SK-N-MC (cell line): Measurements from ENCODE around the gene SYAP1.
"Not testable (repeated sequence)": the region's sequence is repeated elsewhere in the genome, so short reads cannot be mapped to it uniquely, and the experiment has no call there.

Experiments
- DNase-seq: peaks from one replicate; pipeline ENCODE4 v3.0.0-alpha.2; 2011; ENCODE audit warnings: low read depth, low spot score
- H3K27ac ChIP-seq: fragments of 200-600 bp; sonication (generic); 2 replicates; pipeline ENCODE4 v1.5.1; 2016; ENCODE audit warnings: mixed run types
- H3K36me3 ChIP-seq: fragments of 200-600 bp; sonication (generic); 2 replicates; pipeline ENCODE4 v1.6.1; 2017; ENCODE audit warnings: antibody characterized with exemption, low read length, mixed read lengths; ENCODE audit not compliant: insufficient read depth
- H3K4me3 ChIP-seq: fragments of 200-600 bp; sonication (generic); 2 replicates; pipeline ENCODE4 v1.5.1; 2016
- H3K9ac ChIP-seq: fragments of 200-600 bp; sonication (generic); 2 replicates; pipeline ENCODE4 v1.8.0; 2017; ENCODE audit warnings: mixed run types, mixed read lengths; ENCODE audit not compliant: insufficient read length
- H3K9me3 ChIP-seq: fragments of 200-600 bp; sonication (generic); 2 replicates; pipeline ENCODE4 v1.6.1; 2017; ENCODE audit warnings: low read depth, mild to moderate bottlenecking, antibody characterized with exemption, low read length, moderate library complexity, mixed read lengths
- EZH2 ChIP-seq: fragments of 200-600 bp; sonication (generic); IDR thresholded peaks from one replicate; pipeline ENCODE4 v1.6.1; 2017; ENCODE audit warnings: antibody characterized with exemption
- FOXP2 ChIP-seq: optimal IDR thresholded peaks from 2 replicates; pipeline ENCODE3; 2011; ENCODE audit warnings: mild to moderate bottlenecking, moderate library complexity; ENCODE audit not compliant: insufficient read depth; ENCODE audit errors: extremely low read length, control extremely low read depth
- POLR2AphosphoS5 ChIP-seq: IDR thresholded peaks from 2 replicates; pipeline ENCODE4 v1.6.1; 2012; ENCODE audit warnings: mild to moderate bottlenecking, low read depth, low read length, borderline replicate concordance

The SYAP1 gene

DNA sequence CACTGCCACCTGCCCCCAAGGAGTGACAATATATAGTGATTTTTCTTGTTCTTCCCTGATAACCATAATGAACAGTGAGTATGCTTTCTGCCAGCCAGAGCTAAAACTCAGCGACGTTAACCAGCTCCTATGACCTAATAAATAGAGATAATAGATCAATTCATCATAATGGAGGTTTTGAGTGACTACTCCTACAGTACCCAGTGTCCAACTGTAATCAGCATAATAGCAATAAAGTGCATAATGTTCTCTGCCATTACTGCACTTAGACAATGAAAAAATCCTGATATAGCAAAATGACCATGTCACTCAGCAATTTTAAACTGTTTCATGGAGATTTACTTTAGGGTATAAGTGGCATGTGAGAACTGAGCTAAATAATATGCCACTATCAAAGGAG lies 46.2 kb downstream of the SYAP1 start:
- TF ChIP-seq EZH2 (no peak), POLR2AphosphoS5 (no peak), FOXP2 (no peak)
- Histone ChIP-seq H3K9me3 (no peaks in the 10 kb centered on the region), H3K9ac (no peak overlapping the region), H3K27ac (no peak overlapping the region), H3K4me3 (no peak overlapping the region), H3K36me3 (no peaks in the 10 kb centered on the region)
- no peak for DNase-seq

DNA sequence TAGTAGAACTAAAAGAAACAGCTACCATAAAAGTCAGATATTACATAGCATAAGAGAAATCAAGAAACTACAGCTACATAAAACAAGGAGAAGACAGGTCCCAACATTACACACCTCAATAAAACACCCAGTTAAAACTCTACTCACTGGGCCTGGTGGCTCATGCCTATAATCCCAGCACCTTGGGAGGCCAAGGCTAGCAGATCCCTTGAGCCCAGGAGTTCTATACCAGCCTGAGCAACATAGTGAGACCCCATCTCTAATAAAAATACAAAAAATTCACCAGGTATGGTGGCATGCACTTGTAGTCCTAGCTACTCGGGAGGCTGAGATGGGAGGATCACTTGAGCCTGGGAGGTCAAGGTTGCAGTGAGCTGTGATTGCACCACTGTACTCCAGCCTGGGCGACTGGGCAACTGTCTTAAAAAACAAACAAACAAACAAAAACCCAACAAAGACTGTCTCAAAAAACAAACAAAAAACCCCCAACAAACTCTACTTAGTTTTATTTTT lies 51.6 kb downstream of the SYAP1 start:
- DNase-seq, result no peak
- no peak for TF ChIP-seq EZH2
- TF ChIP-seq FOXP2, result no peak
- no peak for TF ChIP-seq POLR2AphosphoS5
- Histone ChIP-seq H3K36me3 (no peaks in the 10 kb centered on the region), H3K4me3 (no peak overlapping the region), H3K9ac (no peak overlapping the region), H3K9me3 (no peaks in the 10 kb centered on the region), H3K27ac (peak overlapping the region; percentile 95; the same call in 1 of the 2 replicates)

DNA sequence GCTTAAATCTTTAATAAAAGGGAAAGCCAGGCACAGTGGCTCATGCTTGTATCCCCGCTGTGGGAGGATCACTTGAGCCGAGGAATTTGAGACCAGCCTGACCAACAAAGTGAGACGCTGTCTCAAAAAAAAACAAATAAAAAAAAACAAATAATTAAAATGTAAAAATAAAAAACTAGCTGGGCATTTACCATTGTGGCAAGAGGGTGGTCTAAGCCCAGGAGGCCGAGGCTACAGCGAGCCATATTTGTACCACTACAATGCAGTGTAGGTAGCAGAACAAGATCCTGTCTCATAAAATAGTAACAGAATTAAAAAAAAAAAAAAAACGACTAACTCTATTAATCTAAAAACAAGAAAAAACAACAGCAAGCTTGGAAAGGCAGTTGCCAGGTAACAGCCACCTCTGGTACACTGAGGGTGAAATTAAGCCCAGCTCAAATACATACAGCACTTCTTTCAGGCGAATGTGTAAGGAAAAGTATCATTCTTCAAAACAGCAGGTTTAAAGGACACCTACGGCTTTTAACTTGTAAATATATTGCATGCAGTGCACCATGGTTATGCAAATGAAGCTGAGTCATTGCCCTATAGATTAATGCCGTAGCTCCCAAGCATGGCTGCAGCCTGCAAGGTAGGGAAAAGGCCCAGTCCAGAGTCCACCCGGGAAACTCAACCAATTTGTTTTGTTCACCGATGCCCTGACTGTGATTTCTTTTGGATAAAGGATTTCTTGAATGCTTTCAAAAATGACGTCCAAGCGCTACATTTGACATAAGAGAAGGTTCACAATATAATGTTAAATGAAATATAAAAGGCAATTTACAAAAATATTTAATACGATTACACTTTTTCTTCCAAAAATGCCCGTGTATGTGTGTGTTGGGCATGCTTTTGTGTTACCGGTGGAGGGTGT lies 52.3 kb downstream of the SYAP1 start:
- Histone ChIP-seq H3K36me3 (no peaks in the 10 kb centered on the region), H3K27ac (peak overlapping the region; percentile 95)
- TF ChIP-seq EZH2 (no peak), POLR2AphosphoS5 (peak; percentile 95), FOXP2 (no peak)

DNA sequence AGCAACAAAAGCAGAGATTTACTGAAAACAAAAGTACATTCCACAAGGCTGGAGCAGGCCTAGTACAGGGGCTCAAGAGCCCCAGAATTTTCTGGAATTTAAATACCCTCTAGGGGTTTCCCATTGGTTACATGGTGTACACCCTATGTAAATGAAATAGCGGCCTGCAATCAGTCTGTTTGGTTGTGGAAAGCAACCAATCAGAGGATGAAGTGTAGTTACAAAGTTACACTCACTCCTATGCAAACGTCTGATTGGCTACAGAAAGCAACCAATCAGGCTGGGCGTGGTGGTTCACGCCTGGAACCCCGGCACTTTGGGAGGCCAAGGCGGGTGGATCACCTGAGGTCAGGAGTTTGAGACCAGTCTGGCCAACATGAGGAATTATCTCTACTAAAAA lies 53.0 kb downstream of the SYAP1 start:
- Histone ChIP-seq H3K4me3 (no peak overlapping the region), H3K36me3 (no peaks in the 10 kb centered on the region), H3K27ac (peak overlapping the region; percentile 95), H3K9ac (peak overlapping the region; percentile 58), H3K9me3 (no peaks in the 10 kb centered on the region)
- TF ChIP-seq POLR2AphosphoS5 (no peak), FOXP2 (no peak), EZH2 (no peak)
- no peak for DNase-seq

More for the DNA sequence above, 52.3 kb downstream of the SYAP1 start:
- H3K9ac ChIP-seq, result peak overlapping the region; percentile 58
- no peak overlapping the region for H3K4me3 ChIP-seq
- H3K9me3 ChIP-seq, result no peaks in the 10 kb centered on the region
- peak; percentile 65 for DNase-seq

DNA sequence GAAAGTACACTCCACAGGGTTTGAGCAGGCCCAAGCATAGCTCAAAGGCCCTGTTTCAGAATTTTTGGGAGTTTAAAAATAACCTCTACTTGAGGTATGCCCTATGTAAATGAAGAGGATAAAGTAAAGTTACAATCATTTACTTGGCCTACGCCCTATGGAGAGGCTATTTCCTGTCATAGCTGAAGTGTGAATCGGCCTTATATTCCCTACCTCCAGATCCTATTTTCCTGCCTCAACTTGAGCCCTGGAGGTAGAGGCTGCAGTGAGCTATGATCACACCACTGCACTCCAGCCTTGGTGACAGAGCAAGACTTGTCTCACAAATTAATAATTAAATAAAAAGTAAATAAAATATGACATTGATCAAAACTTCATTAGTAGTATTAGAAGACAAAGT lies 55.3 kb downstream of the SYAP1 start:
- Histone ChIP-seq H3K4me3 (no peak overlapping the region), H3K36me3 (no peaks in the 10 kb centered on the region), H3K27ac (no peak overlapping the region)

DNA sequence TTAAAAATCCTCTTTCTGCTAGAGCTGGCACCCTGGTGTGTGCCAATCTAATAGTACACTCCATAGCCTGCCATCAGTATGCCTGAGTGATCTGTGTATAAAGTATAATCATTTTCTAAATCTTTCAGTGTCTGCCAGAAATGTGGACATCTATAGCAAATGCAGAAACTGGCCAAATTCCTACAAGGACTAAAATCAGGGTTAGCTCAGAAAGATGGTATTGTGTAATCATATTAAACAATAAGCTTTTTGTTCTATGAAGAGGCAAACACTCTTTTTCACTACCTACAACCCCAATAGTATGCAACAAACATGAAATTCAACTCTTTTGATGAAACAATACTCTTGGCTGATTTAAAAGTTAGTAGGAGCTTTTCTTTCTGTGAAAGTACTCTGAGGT lies 59.1 kb downstream of the SYAP1 start:
- no peak overlapping the region for H3K4me3 ChIP-seq
- H3K9me3 ChIP-seq, result no peaks in the 10 kb centered on the region
- H3K27ac ChIP-seq, result no peak overlapping the region
- no peak overlapping the region for H3K9ac ChIP-seq
- no peak for DNase-seq
- no peaks in the 10 kb centered on the region for H3K36me3 ChIP-seq
- TF ChIP-seq EZH2 (no peak), FOXP2 (no peak), POLR2AphosphoS5 (no peak)

More for the DNA sequence above, 55.3 kb downstream of the SYAP1 start:
- H3K9ac ChIP-seq, result no peak overlapping the region
- no peak for TF ChIP-seq POLR2AphosphoS5
- no peak for TF ChIP-seq FOXP2
- no peaks in the 10 kb centered on the region for H3K9me3 ChIP-seq
- DNase-seq, result no peak

DNA sequence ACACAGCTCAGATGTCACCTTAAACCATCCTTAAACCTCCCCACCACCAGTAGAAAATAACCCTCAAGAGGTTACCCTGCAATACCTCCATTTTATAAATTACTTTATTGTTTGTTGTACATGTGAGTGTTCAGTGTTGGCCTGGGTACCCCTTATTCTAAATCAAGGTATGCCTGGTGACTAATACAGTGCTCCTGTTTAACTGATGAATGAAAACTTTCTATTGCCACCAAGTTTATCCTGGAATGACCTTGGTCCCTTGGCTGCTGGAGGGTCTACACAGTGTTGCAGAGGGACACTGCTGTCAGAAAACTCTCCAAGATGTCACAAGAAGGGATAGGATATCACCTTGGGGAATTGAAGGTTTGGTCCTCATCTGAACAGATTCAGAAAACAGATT lies 59.6 kb downstream of the SYAP1 start:
- H3K27ac ChIP-seq, result no peak overlapping the region

DNA sequence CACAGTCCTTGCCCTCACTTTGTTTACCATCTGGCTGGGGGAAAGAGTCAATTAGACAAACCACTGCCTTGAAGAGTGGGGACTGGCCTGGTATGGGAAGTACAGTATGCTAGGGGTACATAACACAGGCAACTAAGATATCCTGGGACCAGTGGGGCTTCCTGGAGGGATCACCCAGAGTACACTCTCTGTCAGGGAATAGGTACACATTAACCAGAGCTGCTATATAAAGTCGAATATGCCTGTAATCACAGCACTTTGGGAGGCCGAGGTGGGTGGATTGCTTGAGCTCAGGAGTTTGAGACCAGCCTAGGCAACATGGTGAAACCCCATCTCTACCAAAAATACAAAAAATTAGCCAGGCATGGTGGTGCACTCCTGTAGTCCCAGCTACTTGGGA lies 60.4 kb downstream of the SYAP1 start:
- not testable (repeated sequence) for H3K4me3 ChIP-seq, H3K36me3 ChIP-seq, H3K27ac ChIP-seq, H3K9me3 ChIP-seq, DNase-seq, H3K9ac ChIP-seq

More for the DNA sequence above, 59.6 kb downstream of the SYAP1 start:
- TF ChIP-seq EZH2, result no peak
- TF ChIP-seq POLR2AphosphoS5, result no peak
- TF ChIP-seq FOXP2, result no peak
- Histone ChIP-seq H3K4me3 (no peak overlapping the region), H3K36me3 (no peaks in the 10 kb centered on the region), H3K9me3 (no peaks in the 10 kb centered on the region), H3K9ac (no peak overlapping the region)
- no peak for DNase-seq
